ENCODE results near the gene CHD6. TPM values are rescaled to one million over a fixed set of nuclear protein-coding genes. Genes with fewer than 3 reads are reported as not detected.

Gene CHD6
- total and polyA plus RNA-seq, 4 donors: 3.3 to 23.4 (median 18.2) TPM

- 6% methylated on average over 93 of the region's 93 CpGs for WGBS
- H3K27me3 ChIP-seq (ENCODE audit: control insufficient read depth in 4 of 4, insufficient read depth in 4 of 4, low read length in 3 of 4): peaks cover 0 to 18% (median 6%) of the 10 kb centered on the region in 4 donors
- H3K9me3 ChIP-seq (ENCODE audit: control insufficient read depth in 4 of 4, low read length in 3 of 4): no peaks in the 10 kb centered on the region
- DNase-seq (ENCODE audit: low spot score): no peak
- no peak within 1 kb of the TSS for H3K9ac ChIP-seq (ENCODE audit: low read depth in 1 of 2, low read length in 2 of 2)
- H3K4me1 ChIP-seq (ENCODE audit: control insufficient read depth in 4 of 4, insufficient read depth in 4 of 4, low read length in 3 of 4): peaks cover 0 to 12% (median 7%) of the 10 kb centered on the region in 4 donors
- no peak within 1 kb of the TSS for H3K27ac ChIP-seq (ENCODE audit: low read depth in 1 of 2, low read length in 2 of 2)
- peak within 1 kb of the TSS in 1 of 3 donors; percentile 40 for H3K4me3 ChIP-seq (ENCODE audit: low read depth in 1 of 3, low read length in 3 of 3)
- no peak for TF ChIP-seq YY1 (IDR thresholded peaks at IDR 0.05)
- no peak for TF ChIP-seq FOXA1 (IDR thresholded peaks at IDR 0.05)
- TF ChIP-seq EGR1 (IDR thresholded peaks at IDR 0.05; ENCODE audit: low read depth in 2 of 2): no peak
- no peak for TF ChIP-seq SP1 (IDR thresholded peaks at IDR 0.05)
- no peaks in the 10 kb centered on the region for H3K36me3 ChIP-seq (ENCODE audit: control insufficient read depth in 4 of 4, insufficient read depth in 3 of 4, low read depth in 1 of 4, low read length in 3 of 4)
These were observed 251.4 kb downstream of the CHD6 start, which contains the start of gene EMILIN3 for GRCh38 chr20:41366546-41367392. Gene EMILIN3 (minus strand): TSS chr20:41366818. CDS start chr20:41366634, 184 bp downstream.

GRCh38 chr20:41365777-41366545 is 252.2 kb downstream of the CHD6 start:
- DNase-seq (ENCODE audit: low spot score): no peak
- Histone ChIP-seq H3K27me3 (ENCODE audit: control insufficient read depth in 4 of 4, insufficient read depth in 4 of 4, low read length in 3 of 4) (peaks cover 0 to 18% (median 6%) of the 10 kb centered on the region in 4 donors), H3K36me3 (ENCODE audit: control insufficient read depth in 4 of 4, insufficient read depth in 3 of 4, low read depth in 1 of 4, low read length in 3 of 4) (no peaks in the 10 kb centered on the region), H3K27ac (ENCODE audit: low read depth in 1 of 2, low read length in 2 of 2) (no peak overlapping the region), H3K9me3 (ENCODE audit: control insufficient read depth in 4 of 4, low read length in 3 of 4) (no peaks in the 10 kb centered on the region), H3K9ac (ENCODE audit: low read depth in 1 of 2, low read length in 2 of 2) (no peak overlapping the region), H3K4me1 (ENCODE audit: control insufficient read depth in 4 of 4, insufficient read depth in 4 of 4, low read length in 3 of 4) (peaks cover 0 to 12% (median 7%) of the 10 kb centered on the region in 4 donors), H3K4me3 (ENCODE audit: low read depth in 1 of 3, low read length in 3 of 3) (peak overlapping the region in 1 of 3 donors; percentile 40)
- WGBS: 7% methylated on average over 76 of the region's 76 CpGs
- TF ChIP-seq CTCF (IDR thresholded peaks at IDR 0.05; ENCODE audit: low read depth, low read length, missing input control) (no peak), TAF1 (conservative IDR thresholded peaks at IDR 0.05) (no peak), RAD21 (IDR thresholded peaks at IDR 0.05) (no peak), RXRA (IDR thresholded peaks at IDR 0.05) (no peak), REST (IDR thresholded peaks at IDR 0.05) (no peak), MAX (IDR thresholded peaks at IDR 0.05) (no peak)

Data from liver (tissue), 9 donors.